GM23338 (cell line): ENCODE data around the gene ILK. TPM values are rescaled to one million over a fixed set of nuclear protein-coding genes. Genes with fewer than 3 reads are reported as not detected.

ENCODE experiments used
- ATAC-seq: fragments of 200-7000 bp; cut with Tn5 transposase; 3 replicates; pipeline ENCODE4 v1.9.1; 2020
- DNase-seq: peaks from one replicate; pipeline ENCODE4 v3.0.0-alpha.2; 2015; ENCODE audit warnings: low spot score
- H2AFZ ChIP-seq: fragments of 200-600 bp; sonication (generic); 2 replicates; pipeline ENCODE4 v1.8.0; 2016; ENCODE audit warnings: antibody characterized with exemption, mild to moderate bottlenecking, moderate library complexity
- H3F3A ChIP-seq: fragments of 200-600 bp; sonication (generic); replicated peaks from 2 replicates; pipeline ENCODE4 v1.8.0; 2017; ENCODE audit warnings: antibody characterized with exemption, mixed run types, low read depth
- H3K27ac ChIP-seq: fragments of 200-600 bp; sonication (generic); 2 replicates; pipeline ENCODE4 v1.6.1; 2016; ENCODE audit warnings: low read depth
- H3K27me3 ChIP-seq: fragments of 200-600 bp; sonication (generic); 2 replicates; pipeline ENCODE4 v1.8.0; 2016; ENCODE audit warnings: mild to moderate bottlenecking, mixed run types, moderate library complexity; ENCODE audit not compliant: insufficient read depth
- H3K36me3 ChIP-seq: fragments of 200-600 bp; sonication (generic); 2 replicates; pipeline ENCODE4 v1.8.0; 2016; ENCODE audit warnings: mild to moderate bottlenecking; ENCODE audit not compliant: insufficient read depth
- H3K4me1 ChIP-seq: fragments of 200-600 bp; sonication (generic); 2 replicates; pipeline ENCODE4 v1.8.0; 2016; ENCODE audit warnings: mild to moderate bottlenecking, moderate library complexity; ENCODE audit not compliant: insufficient read depth
- H3K4me2 ChIP-seq: fragments of 200-600 bp; sonication (generic); 2 replicates; pipeline ENCODE4 v1.7.1; 2017; ENCODE audit warnings: mixed run types
- H3K4me3 ChIP-seq: fragments of 200-600 bp; sonication (generic); 2 replicates; pipeline ENCODE4 v1.6.1; 2016; ENCODE audit warnings: mixed run types
- H3K79me2 ChIP-seq: fragments of 200-600 bp; sonication (generic); replicated peaks from 2 replicates; pipeline ENCODE4 v1.8.0; 2017; ENCODE audit warnings: mild to moderate bottlenecking; ENCODE audit not compliant: insufficient read depth
- H3K9me2 ChIP-seq: fragments of 200-600 bp; sonication (generic); 2 replicates; pipeline ENCODE4 v1.8.0; 2017; ENCODE audit not compliant: insufficient read depth
- H4K20me1 ChIP-seq: fragments of 200-600 bp; sonication (generic); replicated peaks from 2 replicates; pipeline ENCODE4 v1.8.0; 2017; ENCODE audit warnings: mild to moderate bottlenecking; ENCODE audit not compliant: insufficient read depth
- H3K27ac Mint-ChIP-seq: 2 replicates; pipeline ENCODE4 v1.8.0; 2020; ENCODE audit warnings: inconsistent platforms, mild to moderate bottlenecking, moderate library complexity, mixed read lengths
- H3K27me3 Mint-ChIP-seq: 3 replicates; pipeline ENCODE4 v1.8.0; 2022; ENCODE audit warnings: low read depth, mild to moderate bottlenecking, moderate library complexity, mixed read lengths, inconsistent platforms; ENCODE audit not compliant: insufficient read depth, poor library complexity
- H3K36me3 Mint-ChIP-seq: 3 replicates; pipeline ENCODE4 v1.8.0; 2021; ENCODE audit warnings: low read depth, mild to moderate bottlenecking, inconsistent platforms, moderate library complexity, mixed read lengths
- H3K4me1 Mint-ChIP-seq: 3 replicates; pipeline ENCODE4 v1.8.0; 2020; ENCODE audit warnings: mild to moderate bottlenecking, inconsistent platforms, mixed read lengths
- H3K4me3 Mint-ChIP-seq: 3 replicates; pipeline ENCODE4 v1.8.0; 2021; ENCODE audit warnings: moderate library complexity, mild to moderate bottlenecking, inconsistent platforms, mixed read lengths
- H3K9me3 Mint-ChIP-seq: 3 replicates; pipeline ENCODE4 v1.8.0; 2020; ENCODE audit warnings: moderate library complexity, mild to moderate bottlenecking, inconsistent platforms, mixed read lengths
- EZH2 ChIP-seq: fragments of 200-600 bp; sonication (generic); IDR thresholded peaks from one replicate; pipeline ENCODE4 v1.8.0; 2017; ENCODE audit warnings: antibody characterized with exemption, mild to moderate bottlenecking, low read depth; ENCODE audit not compliant: unreplicated experiment
- EZH2phosphoT487 ChIP-seq: fragments of 200-600 bp; sonication (generic); IDR thresholded peaks from one replicate; pipeline ENCODE4 v1.8.1; 2018; ENCODE audit warnings: antibody characterized with exemption; ENCODE audit not compliant: unreplicated experiment
- JUNB ChIP-seq: IDR thresholded peaks from one replicate; pipeline ENCODE4 v1.6.1; 2016; ENCODE audit warnings: antibody characterized with exemption; ENCODE audit not compliant: unreplicated experiment
- NANOG ChIP-seq: IDR thresholded peaks from 2 replicates; pipeline ENCODE4 v1.6.1; 2016; ENCODE audit warnings: antibody characterized with exemption, borderline replicate concordance
- POLR2AphosphoS5 ChIP-seq: IDR thresholded peaks from 2 replicates; pipeline ENCODE4 v1.6.1; 2016; ENCODE audit warnings: antibody characterized with exemption, low read depth
- ZNF114 ChIP-seq: fragments of 250-450 bp; sonication (Bioruptor Pico); IDR thresholded peaks from 2 replicates; pipeline ENCODE4 v1.5.0; 2020; ENCODE audit warnings: mild to moderate bottlenecking, moderate library complexity
- ZNF331 ChIP-seq: fragments of 250-450 bp; sonication (Bioruptor Pico); IDR thresholded peaks from 2 replicates; pipeline ENCODE4 v1.5.0; 2020; ENCODE audit warnings: low read depth, mild to moderate bottlenecking, moderate library complexity
- polyA plus RNA-seq: library from polyadenylated mRNA; unstranded; fragments of >200 nt; fragmentation: Nextera tagmentation; extraction: Ambion mirVana; gene quantifications from 2 replicates; pipeline ENCODE4 v1.2.1, GENCODE V29; 2016
- total RNA-seq: library from RNA; depleted of rRNA; stranded (reverse); fragments of >200 nt; shearing (Covaris generic); gene quantifications from 2 replicates; pipeline ENCODE4 v1.2.3, GENCODE V29; 2014
- TF ChIP-seq, protein P1 (sequence below), 2 experiments: fragments of 200-600 bp in 1 of 2; sonication (generic) in 1 of 2; conservative IDR thresholded peaks; 2 replicates each; pipeline versions ENCODE4 v1.5.1 to v1.6.1; 2016 to 2017; ENCODE audit warnings: antibody characterized with exemption in 2 of 2, low read depth in 2 of 2, mild to moderate bottlenecking in 2 of 2, moderate library complexity in 1 of 2
- TF ChIP-seq, protein P2 (sequence below): IDR thresholded peaks from one replicate; pipeline ENCODE4 v1.6.1; 2018; ENCODE audit warnings: antibody characterized with exemption; ENCODE audit not compliant: unreplicated experiment
- TF ChIP-seq, protein P3 (sequence below): fragments of 250-450 bp; sonication (Bioruptor Pico); IDR thresholded peaks from 2 replicates; pipeline ENCODE4 v1.5.0; 2020; ENCODE audit warnings: mild to moderate bottlenecking, moderate library complexity

The ILK gene
- total and polyA plus RNA-seq, 2 experiments from 2014 or later: 62.6 to 91.0 TPM

DNA sequence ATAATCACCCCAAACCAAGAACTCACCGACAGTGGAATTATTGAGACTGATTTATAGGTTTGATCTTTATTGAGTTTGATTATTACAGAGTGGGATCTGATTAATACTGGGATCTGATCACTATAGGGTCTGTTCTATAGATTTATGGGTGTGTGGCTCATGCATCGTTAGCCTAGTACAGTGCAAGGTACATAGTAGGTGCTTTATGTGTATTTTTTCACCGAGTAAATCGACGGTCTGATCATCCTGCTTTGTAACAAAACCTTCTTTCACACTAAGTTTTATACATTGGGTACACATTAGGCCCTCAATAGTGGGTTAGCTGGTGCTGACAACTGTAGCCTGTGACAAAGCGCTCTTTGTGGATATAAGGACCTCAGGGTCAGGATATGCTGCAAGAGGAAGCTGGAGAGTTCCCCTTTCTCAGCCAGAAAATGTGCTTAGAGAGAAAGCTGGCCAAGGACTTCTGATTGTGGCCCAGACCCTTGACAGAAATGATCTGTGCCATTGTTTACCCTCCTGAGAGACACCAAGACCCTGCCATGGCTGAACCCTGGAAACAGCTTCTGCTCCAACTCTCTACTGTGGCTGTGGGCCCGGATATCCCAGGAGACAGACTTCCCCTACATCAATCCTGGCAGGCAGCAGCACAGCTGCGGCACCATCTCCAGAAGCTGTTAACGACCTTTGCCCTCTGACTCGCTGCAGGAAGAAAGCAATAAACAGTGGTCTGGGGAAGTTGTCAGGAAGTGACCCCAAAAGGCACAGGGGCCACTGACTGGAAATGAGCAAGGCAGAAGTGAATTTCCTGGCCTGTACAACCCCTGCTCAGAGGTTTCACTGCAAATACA lies 31.7 kb downstream of the ILK start (continued):
- TF ChIP-seq, protein P1, sequence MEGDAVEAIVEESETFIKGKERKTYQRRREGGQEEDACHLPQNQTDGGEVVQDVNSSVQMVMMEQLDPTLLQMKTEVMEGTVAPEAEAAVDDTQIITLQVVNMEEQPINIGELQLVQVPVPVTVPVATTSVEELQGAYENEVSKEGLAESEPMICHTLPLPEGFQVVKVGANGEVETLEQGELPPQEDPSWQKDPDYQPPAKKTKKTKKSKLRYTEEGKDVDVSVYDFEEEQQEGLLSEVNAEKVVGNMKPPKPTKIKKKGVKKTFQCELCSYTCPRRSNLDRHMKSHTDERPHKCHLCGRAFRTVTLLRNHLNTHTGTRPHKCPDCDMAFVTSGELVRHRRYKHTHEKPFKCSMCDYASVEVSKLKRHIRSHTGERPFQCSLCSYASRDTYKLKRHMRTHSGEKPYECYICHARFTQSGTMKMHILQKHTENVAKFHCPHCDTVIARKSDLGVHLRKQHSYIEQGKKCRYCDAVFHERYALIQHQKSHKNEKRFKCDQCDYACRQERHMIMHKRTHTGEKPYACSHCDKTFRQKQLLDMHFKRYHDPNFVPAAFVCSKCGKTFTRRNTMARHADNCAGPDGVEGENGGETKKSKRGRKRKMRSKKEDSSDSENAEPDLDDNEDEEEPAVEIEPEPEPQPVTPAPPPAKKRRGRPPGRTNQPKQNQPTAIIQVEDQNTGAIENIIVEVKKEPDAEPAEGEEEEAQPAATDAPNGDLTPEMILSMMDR (conservative IDR thresholded peaks at IDR 0.05; ENCODE audit: low read depth in 2 of 2): no peak

DNA sequence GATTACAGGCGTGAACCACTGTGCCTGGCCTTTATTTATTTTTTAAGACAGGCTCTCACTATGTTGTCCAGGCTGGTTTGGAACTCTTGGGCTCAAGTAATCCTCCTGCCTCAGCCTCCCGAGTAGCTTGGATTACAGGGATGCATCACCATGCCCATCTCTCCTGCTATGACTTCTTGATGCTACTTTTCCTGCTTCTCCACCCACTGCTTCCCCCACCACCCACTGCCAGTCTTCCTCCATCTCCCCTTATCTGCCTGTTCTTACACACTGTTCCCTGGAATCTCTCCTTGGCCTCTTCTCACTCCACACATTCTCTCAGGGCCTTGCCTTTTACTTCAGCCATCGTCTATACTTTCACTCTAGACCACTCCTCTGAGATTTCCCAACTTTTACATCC lies 32.9 kb downstream of the ILK start:
- TF ChIP-seq POLR2AphosphoS5: no peak
- TF ChIP-seq, protein P1 (conservative IDR thresholded peaks at IDR 0.05; ENCODE audit: low read depth in 2 of 2): no peak
- TF ChIP-seq, protein P2, sequence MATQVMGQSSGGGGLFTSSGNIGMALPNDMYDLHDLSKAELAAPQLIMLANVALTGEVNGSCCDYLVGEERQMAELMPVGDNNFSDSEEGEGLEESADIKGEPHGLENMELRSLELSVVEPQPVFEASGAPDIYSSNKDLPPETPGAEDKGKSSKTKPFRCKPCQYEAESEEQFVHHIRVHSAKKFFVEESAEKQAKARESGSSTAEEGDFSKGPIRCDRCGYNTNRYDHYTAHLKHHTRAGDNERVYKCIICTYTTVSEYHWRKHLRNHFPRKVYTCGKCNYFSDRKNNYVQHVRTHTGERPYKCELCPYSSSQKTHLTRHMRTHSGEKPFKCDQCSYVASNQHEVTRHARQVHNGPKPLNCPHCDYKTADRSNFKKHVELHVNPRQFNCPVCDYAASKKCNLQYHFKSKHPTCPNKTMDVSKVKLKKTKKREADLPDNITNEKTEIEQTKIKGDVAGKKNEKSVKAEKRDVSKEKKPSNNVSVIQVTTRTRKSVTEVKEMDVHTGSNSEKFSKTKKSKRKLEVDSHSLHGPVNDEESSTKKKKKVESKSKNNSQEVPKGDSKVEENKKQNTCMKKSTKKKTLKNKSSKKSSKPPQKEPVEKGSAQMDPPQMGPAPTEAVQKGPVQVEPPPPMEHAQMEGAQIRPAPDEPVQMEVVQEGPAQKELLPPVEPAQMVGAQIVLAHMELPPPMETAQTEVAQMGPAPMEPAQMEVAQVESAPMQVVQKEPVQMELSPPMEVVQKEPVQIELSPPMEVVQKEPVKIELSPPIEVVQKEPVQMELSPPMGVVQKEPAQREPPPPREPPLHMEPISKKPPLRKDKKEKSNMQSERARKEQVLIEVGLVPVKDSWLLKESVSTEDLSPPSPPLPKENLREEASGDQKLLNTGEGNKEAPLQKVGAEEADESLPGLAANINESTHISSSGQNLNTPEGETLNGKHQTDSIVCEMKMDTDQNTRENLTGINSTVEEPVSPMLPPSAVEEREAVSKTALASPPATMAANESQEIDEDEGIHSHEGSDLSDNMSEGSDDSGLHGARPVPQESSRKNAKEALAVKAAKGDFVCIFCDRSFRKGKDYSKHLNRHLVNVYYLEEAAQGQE: no peak
- TF ChIP-seq, protein P3, sequence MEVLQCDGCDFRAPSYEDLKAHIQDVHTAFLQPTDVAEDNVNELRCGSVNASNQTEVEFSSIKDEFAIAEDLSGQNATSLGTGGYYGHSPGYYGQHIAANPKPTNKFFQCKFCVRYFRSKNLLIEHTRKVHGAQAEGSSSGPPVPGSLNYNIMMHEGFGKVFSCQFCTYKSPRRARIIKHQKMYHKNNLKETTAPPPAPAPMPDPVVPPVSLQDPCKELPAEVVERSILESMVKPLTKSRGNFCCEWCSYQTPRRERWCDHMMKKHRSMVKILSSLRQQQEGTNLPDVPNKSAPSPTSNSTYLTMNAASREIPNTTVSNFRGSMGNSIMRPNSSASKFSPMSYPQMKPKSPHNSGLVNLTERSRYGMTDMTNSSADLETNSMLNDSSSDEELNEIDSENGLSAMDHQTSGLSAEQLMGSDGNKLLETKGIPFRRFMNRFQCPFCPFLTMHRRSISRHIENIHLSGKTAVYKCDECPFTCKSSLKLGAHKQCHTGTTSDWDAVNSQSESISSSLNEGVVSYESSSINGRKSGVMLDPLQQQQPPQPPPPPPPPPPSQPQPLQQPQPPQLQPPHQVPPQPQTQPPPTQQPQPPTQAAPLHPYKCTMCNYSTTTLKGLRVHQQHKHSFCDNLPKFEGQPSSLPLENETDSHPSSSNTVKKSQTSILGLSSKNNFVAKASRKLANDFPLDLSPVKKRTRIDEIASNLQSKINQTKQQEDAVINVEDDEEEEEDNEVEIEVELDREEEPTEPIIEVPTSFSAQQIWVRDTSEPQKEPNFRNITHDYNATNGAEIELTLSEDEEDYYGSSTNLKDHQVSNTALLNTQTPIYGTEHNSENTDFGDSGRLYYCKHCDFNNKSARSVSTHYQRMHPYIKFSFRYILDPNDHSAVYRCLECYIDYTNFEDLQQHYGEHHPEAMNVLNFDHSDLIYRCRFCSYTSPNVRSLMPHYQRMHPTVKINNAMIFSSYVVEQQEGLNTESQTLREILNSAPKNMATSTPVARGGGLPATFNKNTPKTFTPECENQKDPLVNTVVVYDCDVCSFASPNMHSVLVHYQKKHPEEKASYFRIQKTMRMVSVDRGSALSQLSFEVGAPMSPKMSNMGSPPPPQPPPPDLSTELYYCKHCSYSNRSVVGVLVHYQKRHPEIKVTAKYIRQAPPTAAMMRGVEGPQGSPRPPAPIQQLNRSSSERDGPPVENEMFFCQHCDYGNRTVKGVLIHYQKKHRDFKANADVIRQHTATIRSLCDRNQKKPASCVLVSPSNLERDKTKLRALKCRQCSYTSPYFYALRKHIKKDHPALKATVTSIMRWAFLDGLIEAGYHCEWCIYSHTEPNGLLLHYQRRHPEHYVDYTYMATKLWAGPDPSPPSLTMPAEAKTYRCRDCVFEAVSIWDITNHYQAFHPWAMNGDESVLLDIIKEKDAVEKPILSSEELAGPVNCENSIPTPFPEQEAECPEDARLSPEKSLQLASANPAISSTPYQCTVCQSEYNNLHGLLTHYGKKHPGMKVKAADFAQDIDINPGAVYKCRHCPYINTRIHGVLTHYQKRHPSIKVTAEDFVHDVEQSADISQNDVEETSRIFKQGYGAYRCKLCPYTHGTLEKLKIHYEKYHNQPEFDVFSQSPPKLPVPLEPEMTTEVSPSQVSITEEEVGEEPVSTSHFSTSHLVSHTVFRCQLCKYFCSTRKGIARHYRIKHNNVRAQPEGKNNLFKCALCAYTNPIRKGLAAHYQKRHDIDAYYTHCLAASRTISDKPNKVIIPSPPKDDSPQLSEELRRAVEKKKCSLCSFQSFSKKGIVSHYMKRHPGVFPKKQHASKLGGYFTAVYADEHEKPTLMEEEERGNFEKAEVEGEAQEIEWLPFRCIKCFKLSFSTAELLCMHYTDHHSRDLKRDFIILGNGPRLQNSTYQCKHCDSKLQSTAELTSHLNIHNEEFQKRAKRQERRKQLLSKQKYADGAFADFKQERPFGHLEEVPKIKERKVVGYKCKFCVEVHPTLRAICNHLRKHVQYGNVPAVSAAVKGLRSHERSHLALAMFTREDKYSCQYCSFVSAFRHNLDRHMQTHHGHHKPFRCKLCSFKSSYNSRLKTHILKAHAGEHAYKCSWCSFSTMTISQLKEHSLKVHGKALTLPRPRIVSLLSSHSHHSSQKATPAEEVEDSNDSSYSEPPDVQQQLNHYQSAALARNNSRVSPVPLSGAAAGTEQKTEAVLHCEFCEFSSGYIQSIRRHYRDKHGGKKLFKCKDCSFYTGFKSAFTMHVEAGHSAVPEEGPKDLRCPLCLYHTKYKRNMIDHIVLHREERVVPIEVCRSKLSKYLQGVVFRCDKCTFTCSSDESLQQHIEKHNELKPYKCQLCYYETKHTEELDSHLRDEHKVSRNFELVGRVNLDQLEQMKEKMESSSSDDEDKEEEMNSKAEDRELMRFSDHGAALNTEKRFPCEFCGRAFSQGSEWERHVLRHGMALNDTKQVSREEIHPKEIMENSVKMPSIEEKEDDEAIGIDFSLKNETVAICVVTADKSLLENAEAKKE (CRISPR knock-in tag): no peak
- TF ChIP-seq ZNF331 (CRISPR knock-in tag): no peak
- no peak for TF ChIP-seq EZH2phosphoT487
- no peak for TF ChIP-seq NANOG
- no peak for TF ChIP-seq ZNF114 (CRISPR knock-in tag)
- TF ChIP-seq EZH2: no peak
- TF ChIP-seq JUNB: no peak
- no peak for ATAC-seq
- DNase-seq: no peak
- Histone ChIP-seq H3K9me2 (no peaks in the 10 kb centered on the region), H2AFZ (no peak overlapping the region), H3K4me1 (no peaks in the 10 kb centered on the region), H3K79me2 (no peaks in the 10 kb centered on the region), H3F3A (no peaks in the 10 kb centered on the region), H3K36me3 (no peaks in the 10 kb centered on the region), H3K27ac (no peak overlapping the region), H3K4me2 (no peak overlapping the region), H3K27me3 (peaks cover 7% of the 10 kb centered on the region), H4K20me1 (no peaks in the 10 kb centered on the region), H3K4me3 (no peak overlapping the region)
- Mint-ChIP-seq H3K4me1 (no peaks in the 10 kb centered on the region), H3K4me3 (no peak overlapping the region), H3K9me3 (no peaks in the 10 kb centered on the region), H3K36me3 (no peaks in the 10 kb centered on the region), H3K27me3 (peaks cover 7% of the 10 kb centered on the region), H3K27ac (no peak overlapping the region)
